Testis (tissue), 2 donors: ENCODE data around the gene TRUB2.

Source experiments
- CTCF ChIP-seq, 3 experiments: fragments of 450-650 bp in 2 of 3; fragments of 200-600 bp in 1 of 3; sonication (generic) in 1 of 3; IDR thresholded peaks; one replicate each; pipeline ENCODE4 v1.5.1; 2016 to 2019; ENCODE audit warnings: antibody characterized with exemption in 3 of 3, mild to moderate bottlenecking in 2 of 3, moderate library complexity in 1 of 3
- POLR2A ChIP-seq: fragments of 450-650 bp; IDR thresholded peaks from one replicate; pipeline ENCODE4 v1.6.1; 2017; ENCODE audit warnings: antibody characterized with exemption, mild to moderate bottlenecking, moderate library complexity

GRCh38 chr9:128293091-128293490, 29.2 kb downstream of the TRUB2 start:
- TF ChIP-seq POLR2A (no peak), CTCF (IDR thresholded peaks at IDR 0.05) (no peak)
